Islet precursor cell (in vitro differentiated cells): ENCODE data around the gene CBX4.
A peak's percentile ranks its signal among the peaks of the same experiment; 100 is the strongest.

ENCODE experiments used
- DNase-seq: peaks from one replicate; pipeline ENCODE4 v3.0.0-alpha.2; 2018

Gene CBX4

GRCh38 chr17:79840989-79841286, 1.7 kb upstream of the CBX4 start:
- no peak for DNase-seq

- peak; percentile 77 for DNase-seq
These were observed 1.2 kb upstream of the CBX4 start for GRCh38 chr17:79840269-79840988.

- peak; percentile 86 for DNase-seq
These were observed 542 bp downstream of the CBX4 start for GRCh38 chr17:79838522-79839274.

- no peak for DNase-seq
These were observed 1.2 kb downstream of the CBX4 start for GRCh38 chr17:79837888-79838521.

DNA sequence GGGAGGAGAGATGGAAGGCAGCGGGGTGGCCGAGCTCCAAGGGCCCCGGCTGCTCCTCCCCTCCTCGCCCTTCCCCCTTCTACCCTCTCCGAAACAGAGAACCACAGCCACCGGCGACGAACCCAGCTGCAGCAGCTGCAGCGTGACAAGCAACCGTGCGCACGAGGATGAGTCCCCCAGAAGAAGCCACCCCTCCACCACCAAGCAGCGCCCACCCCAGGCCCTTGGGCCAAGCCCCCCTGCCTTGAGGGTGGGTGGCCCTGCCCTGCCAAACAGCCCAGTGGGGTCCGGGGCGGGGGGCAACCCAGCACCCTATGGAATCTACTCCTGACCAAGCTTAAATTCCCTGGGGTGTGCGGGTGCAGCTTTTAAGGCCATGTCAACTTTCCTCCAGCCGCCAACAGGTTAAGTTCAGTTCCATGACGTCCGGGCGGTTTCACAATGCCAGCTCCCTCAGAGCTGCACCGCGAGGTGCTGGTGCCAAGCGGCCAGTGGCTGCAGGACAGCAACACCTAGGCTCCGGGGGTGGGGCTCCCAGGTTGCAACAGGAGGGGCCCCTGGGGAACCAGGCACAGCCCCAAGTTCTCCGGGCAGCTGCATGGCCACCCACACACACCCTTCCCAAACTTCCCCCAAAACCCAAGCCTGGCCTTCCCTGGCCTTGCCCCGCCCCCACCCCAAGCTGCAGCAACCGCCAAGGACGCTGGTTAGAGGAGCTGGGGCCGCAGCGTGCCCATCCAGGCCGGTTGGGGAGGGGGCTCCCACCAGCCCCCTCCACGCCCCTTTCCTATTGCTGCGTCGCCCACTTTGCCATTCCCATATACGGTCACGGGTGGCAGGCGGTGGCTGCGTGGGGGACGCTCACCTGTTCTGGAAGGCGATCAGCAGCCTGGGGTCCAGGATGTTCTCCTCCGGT, 2.0 kb downstream of the CBX4 start:
- DNase-seq: peak; percentile 76

GRCh38 chr17:79836510-79836971, 2.7 kb downstream of the CBX4 start:
- DNase-seq: no peak

DNA sequence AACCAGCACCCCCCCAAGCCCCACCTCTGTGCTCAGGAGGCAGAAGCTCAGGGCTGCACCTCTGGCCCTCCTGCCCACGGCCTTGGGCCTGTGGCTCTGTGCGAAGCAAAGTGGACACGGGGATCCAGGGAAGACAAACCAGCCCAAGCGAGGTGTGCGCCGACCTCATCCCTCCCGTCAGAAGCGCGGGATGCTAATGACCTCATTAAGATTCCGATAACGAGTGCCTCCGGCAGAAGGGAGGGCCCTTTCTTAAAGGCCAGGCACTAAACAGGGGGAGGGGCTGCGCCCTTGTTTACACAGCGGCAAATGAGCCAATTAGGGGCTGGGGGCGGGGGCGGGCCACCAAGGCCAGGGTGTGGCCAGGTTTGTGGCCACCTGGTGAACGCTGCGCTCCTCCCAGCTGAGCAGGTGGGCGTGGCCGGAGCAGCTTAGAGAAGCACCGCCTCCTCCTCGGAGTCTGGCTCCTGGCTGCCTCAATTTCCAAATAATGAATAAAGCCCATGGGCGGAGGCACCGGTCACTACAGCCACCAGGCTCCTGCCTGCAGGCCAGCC, 3.2 kb downstream of the CBX4 start:
- DNase-seq: peak; percentile 97

DNA sequence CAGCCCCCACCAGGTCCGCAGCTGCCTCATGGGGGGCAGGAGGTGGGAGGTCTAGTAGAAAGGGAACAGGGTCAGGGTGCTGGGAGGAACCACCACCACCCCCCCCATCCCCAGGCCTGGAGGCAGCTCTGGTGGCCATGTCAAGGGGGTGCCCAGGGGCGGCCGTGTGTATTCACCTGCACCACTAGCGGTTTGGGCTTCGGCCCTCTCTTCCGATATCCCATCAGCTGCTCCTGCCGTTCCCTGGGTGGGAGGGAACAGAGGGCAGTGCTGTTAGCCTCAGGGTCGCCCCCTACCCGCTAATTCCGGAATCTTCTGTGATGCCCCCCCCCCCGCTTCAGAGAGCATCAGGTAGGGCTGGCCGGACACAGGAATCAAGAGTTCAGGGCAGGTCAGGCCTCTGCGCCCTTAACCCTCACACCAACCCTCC, 3.8 kb downstream of the CBX4 start:
- no peak for DNase-seq

GRCh38 chr17:79834565-79835469, 4.4 kb downstream of the CBX4 start:
- DNase-seq: peak; percentile 84

DNA sequence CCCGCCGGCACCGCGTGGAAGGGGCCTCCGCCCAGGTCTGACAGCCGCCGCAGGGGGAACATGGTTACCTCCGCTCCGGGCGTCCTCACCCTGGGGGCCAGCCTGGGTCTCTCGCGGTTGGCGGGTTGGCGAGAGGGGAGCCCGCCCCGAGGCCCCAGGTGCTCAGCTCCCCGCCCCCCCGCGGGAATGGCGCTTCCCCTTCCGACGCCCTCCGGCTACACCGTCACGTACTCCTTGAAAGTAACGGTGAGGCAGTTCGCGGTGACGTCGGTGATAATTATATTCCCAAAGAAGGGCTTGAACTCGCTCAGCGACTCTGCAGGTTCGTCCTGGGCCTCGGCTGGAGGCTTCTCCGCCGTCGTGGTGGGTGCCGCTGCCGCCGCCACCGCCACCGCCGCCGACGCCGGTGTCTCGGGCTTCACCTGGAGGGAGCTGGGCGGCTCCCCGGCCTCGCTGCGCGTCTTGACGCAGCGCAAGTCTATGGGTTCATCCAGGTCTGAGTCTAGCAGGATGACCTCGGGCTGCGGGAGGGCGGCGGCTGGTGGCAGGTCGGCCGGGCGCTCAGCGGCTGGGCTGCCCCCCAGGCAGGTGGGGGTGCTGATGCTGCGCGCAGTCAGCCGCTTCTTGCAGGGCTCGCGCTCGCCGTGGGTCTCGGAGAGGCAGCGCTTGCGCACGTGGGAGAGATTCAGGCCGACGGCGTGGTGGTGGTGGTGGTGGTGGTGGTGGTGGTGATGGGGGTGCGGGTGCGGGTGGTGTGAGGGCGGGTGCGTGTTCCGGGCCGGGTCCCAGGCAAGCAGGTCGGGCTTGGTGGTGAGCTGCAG, 5.3 kb downstream of the CBX4 start:
- peak; percentile 68 for DNase-seq

- DNase-seq: no peak
These were observed 6.2 kb downstream of the CBX4 start for GRCh38 chr17:79833110-79833450.

- DNase-seq: peak; percentile 63
These were observed 6.8 kb downstream of the CBX4 start for GRCh38 chr17:79832218-79833109.

GRCh38 chr17:79831265-79832217, 7.7 kb downstream of the CBX4 start:
- DNase-seq: peak; percentile 72

DNA sequence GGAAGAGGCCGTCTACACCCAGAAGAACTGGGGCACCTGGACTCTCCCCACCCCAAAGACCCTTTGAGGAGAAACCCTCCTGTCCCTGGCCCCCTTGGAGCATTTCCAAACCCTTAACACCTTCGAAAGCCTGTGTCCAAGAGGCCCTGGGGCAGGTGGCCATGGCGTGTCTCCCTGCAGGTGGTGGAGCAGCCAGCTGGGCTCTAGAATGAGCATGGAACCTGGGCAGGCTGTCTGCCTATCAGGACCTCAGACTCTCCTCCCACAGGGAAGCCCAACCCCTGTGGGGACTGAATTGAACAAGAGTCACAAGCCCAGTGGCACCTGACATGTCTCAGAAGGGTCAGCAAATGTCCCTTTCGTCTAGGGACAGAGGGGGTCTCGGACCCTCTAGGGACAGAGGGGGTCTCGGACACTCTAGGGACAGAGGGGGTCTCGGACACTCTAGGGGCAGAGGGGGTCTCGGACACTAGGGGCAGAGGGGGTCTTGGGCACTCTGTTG, 8.4 kb downstream of the CBX4 start:
- peak; percentile 59 for DNase-seq

- DNase-seq: peak; percentile 55
These were observed 8.9 kb downstream of the CBX4 start for GRCh38 chr17:79830303-79830702.

- no peak for DNase-seq
These were observed 9.8 kb downstream of the CBX4 start for GRCh38 chr17:79829457-79829856.

GRCh38 chr17:79829004-79829403, 10.2 kb downstream of the CBX4 start:
- DNase-seq: no peak
